Measurements from ENCODE around the gene GNG5. TPM values are rescaled to one million over a fixed set of nuclear protein-coding genes. Genes with fewer than 3 reads are reported as not detected.

Gene GNG5
- total RNA-seq, 2 experiments from 2014 or later = 101 to 106 TPM

- no peak for DNase-seq
- H3K27me3 Mint-ChIP-seq = no peaks in the 10 kb centered on the region
- ATAC-seq = peak; percentile 17
- H3K27ac Mint-ChIP-seq = peak overlapping the region; percentile 99
- H3K4me1 Mint-ChIP-seq (ENCODE audit: low read depth) = peaks cover 30% of the 10 kb centered on the region
- intact Hi-C loops (cut with micrococcal nuclease) = loop anchor here (5.0 kb wide), 1 partner anchor 182 kb away; no protein-coding TSS in a partner anchor
- CTCF ChIA-PET = interaction anchor here (0.7 to 2.3 kb wide), 11 partner anchors 25 to 439 kb away, joined by 3 to 12 read pairs (median 3); partner anchors contain the start of gene CTBS
- H3K4me3 Mint-ChIP-seq = peak overlapping the region; percentile 99
- POLR2A ChIA-PET = interaction anchor here (0.9 to 4.8 kb wide), 11 partner anchors 11 to 361 kb away, joined by 3 to 45 read pairs (median 5); partner anchors contain the start of genes CTBS, PRKACB and RPF1
- peaks cover 7% of the 10 kb centered on the region for H3K9me3 Mint-ChIP-seq
- peaks cover 39% of the 10 kb centered on the region for H3K36me3 Mint-ChIP-seq (ENCODE audit: low read depth)
- TF ChIP-seq CTCF (IDR thresholded peaks at IDR 0.05) = no peak
These were observed 834 bp downstream of the GNG5 start for GRCh38 chr1:84505493-84506001.

- TF ChIP-seq CTCF (IDR thresholded peaks at IDR 0.05) = no peak
- Mint-ChIP-seq H3K27me3 (no peaks in the 10 kb centered on the region), H3K36me3 (ENCODE audit: low read depth) (peaks cover 39% of the 10 kb centered on the region), H3K4me1 (ENCODE audit: low read depth) (peaks cover 31% of the 10 kb centered on the region), H3K27ac (peak overlapping the region; percentile 99), H3K9me3 (peaks cover 7% of the 10 kb centered on the region), H3K4me3 (peak overlapping the region; percentile 99)
- no peak for DNase-seq
- intact Hi-C loops (cut with micrococcal nuclease) = loop anchor here (1.0 to 5.0 kb wide), 3 partner anchors 63 to 182 kb away; no protein-coding TSS in a partner anchor
- ChIA-PET POLR2A (interaction anchor here (0.8 to 4.8 kb wide), 10 partner anchors 10 to 352 kb away, joined by 3 to 45 read pairs (median 4); partner anchors contain the start of genes CTBS and RPF1), CTCF (interaction anchor here (0.8 to 2.4 kb wide), 9 partner anchors 25 to 249 kb away, joined by 3 to 11 read pairs (median 4); partner anchors contain the start of gene CTBS)
- ATAC-seq = no peak
These were observed 1.5 kb downstream of the GNG5 start for GRCh38 chr1:84504580-84505492.

- Mint-ChIP-seq H3K27ac (no peak overlapping the region), H3K27me3 (no peaks in the 10 kb centered on the region), H3K4me1 (ENCODE audit: low read depth) (peaks cover 37% of the 10 kb centered on the region), H3K9me3 (no peaks in the 10 kb centered on the region), H3K4me3 (no peak overlapping the region), H3K36me3 (ENCODE audit: low read depth) (peaks cover 34% of the 10 kb centered on the region)
- intact Hi-C loops (cut with micrococcal nuclease) = loop anchor here (5.0 kb wide), 1 partner anchor 61 kb away; no protein-coding TSS in a partner anchor
- no peak for TF ChIP-seq CTCF (IDR thresholded peaks at IDR 0.05)
- no peak for ATAC-seq
- DNase-seq = no peak
- ChIA-PET POLR2A (interaction anchor here (1.7 to 4.8 kb wide), 2 partner anchors 12 to 22 kb away, joined by 5 to 42 read pairs; partner anchors contain the start of gene RPF1), CTCF (interaction anchor here (1.2 to 2.4 kb wide), 4 partner anchors 21 to 251 kb away, joined by 3 to 10 read pairs (median 6); no protein-coding TSS in a partner anchor)
These were observed 3.5 kb downstream of the GNG5 start for GRCh38 chr1:84502927-84503326.

GRCh38 chr1:84497631-84498275 lies 8.6 kb downstream of the GNG5 start:
- Mint-ChIP-seq H3K27ac (peak overlapping the region; percentile 73), H3K36me3 (ENCODE audit: low read depth) (peaks cover 46% of the 10 kb centered on the region), H3K27me3 (no peaks in the 10 kb centered on the region), H3K9me3 (no peaks in the 10 kb centered on the region), H3K4me1 (ENCODE audit: low read depth) (peaks cover 24% of the 10 kb centered on the region), H3K4me3 (no peak overlapping the region)
- POLR2A ChIA-PET = interaction anchor here (1.0 kb wide), 1 partner anchor 9 kb away, joined by 3 read pairs; the partner anchor contains the start of gene GNG5
- ATAC-seq (peak; percentile 42), DNase-seq (no peak)
- TF ChIP-seq CTCF (IDR thresholded peaks at IDR 0.05) = no peak
- intact Hi-C loops (cut with micrococcal nuclease) = no loop called here
- CTCF ChIA-PET = interaction anchor here (1.0 to 1.1 kb wide), 2 partner anchors 123 to 256 kb away, joined by 3 to 4 read pairs; no protein-coding TSS in a partner anchor
